ENCODE measurements around the gene UTS2R.

DNA sequence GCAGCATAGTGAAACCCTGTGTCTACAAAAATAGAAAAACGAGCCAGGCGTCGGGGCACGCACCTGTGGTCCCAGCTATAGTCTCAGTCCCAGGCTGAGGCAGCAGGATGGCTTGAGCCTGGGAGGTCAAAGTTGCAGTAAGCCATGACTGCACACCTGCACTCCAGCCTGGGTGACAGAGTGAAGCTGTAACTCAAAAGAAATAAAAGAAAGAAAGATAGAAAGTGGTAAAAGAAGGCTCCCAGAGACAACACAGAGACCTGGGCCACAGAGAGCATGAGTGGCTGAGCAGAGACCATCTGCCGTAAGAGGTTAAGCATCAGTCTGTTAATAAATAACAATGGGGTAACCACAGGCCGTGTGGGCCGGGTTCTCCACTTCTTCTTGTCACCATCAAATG lies 31.3 kb downstream of the UTS2R start:
- TF ChIP-seq, protein P1, sequence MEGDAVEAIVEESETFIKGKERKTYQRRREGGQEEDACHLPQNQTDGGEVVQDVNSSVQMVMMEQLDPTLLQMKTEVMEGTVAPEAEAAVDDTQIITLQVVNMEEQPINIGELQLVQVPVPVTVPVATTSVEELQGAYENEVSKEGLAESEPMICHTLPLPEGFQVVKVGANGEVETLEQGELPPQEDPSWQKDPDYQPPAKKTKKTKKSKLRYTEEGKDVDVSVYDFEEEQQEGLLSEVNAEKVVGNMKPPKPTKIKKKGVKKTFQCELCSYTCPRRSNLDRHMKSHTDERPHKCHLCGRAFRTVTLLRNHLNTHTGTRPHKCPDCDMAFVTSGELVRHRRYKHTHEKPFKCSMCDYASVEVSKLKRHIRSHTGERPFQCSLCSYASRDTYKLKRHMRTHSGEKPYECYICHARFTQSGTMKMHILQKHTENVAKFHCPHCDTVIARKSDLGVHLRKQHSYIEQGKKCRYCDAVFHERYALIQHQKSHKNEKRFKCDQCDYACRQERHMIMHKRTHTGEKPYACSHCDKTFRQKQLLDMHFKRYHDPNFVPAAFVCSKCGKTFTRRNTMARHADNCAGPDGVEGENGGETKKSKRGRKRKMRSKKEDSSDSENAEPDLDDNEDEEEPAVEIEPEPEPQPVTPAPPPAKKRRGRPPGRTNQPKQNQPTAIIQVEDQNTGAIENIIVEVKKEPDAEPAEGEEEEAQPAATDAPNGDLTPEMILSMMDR (IDR thresholded peaks at IDR 0.05) = no peak
- TF ChIP-seq POLR2A (IDR thresholded peaks at IDR 0.05) = no peak

Measured in adrenal gland (tissue), 5 donors.